AG10803 (cell line): Measurements from ENCODE around the gene UGT1A7.

Experiments used
- DNase-seq: peaks from one replicate; pipeline ENCODE4 v3.0.0; 2010; ENCODE audit warnings: low read depth
- H3K4me3 ChIP-seq: 2 replicates; pipeline ENCODE4 v1.5.1; 2011; ENCODE audit warnings: mild to moderate bottlenecking, low read length, control low read depth
- TF ChIP-seq, protein P1 (sequence below): conservative IDR thresholded peaks from 2 replicates; pipeline ENCODE4 v1.5.1; 2011; ENCODE audit warnings: mild to moderate bottlenecking, low read length, control low read depth, inconsistent platforms

UGT1A7 gene

GRCh38 chr2:233754872-233755611, 73.3 kb downstream of the UGT1A7 start:
- TF ChIP-seq, protein P1, sequence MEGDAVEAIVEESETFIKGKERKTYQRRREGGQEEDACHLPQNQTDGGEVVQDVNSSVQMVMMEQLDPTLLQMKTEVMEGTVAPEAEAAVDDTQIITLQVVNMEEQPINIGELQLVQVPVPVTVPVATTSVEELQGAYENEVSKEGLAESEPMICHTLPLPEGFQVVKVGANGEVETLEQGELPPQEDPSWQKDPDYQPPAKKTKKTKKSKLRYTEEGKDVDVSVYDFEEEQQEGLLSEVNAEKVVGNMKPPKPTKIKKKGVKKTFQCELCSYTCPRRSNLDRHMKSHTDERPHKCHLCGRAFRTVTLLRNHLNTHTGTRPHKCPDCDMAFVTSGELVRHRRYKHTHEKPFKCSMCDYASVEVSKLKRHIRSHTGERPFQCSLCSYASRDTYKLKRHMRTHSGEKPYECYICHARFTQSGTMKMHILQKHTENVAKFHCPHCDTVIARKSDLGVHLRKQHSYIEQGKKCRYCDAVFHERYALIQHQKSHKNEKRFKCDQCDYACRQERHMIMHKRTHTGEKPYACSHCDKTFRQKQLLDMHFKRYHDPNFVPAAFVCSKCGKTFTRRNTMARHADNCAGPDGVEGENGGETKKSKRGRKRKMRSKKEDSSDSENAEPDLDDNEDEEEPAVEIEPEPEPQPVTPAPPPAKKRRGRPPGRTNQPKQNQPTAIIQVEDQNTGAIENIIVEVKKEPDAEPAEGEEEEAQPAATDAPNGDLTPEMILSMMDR = no peak
- H3K4me3 ChIP-seq = no peak overlapping the region
- DNase-seq = no peak

- H3K4me3 ChIP-seq = no peak overlapping the region
- TF ChIP-seq, protein P1 = no peak
- DNase-seq = no peak
Observed at GRCh38 chr2:233756429-233757081, 74.9 kb downstream of the UGT1A7 start.

DNA sequence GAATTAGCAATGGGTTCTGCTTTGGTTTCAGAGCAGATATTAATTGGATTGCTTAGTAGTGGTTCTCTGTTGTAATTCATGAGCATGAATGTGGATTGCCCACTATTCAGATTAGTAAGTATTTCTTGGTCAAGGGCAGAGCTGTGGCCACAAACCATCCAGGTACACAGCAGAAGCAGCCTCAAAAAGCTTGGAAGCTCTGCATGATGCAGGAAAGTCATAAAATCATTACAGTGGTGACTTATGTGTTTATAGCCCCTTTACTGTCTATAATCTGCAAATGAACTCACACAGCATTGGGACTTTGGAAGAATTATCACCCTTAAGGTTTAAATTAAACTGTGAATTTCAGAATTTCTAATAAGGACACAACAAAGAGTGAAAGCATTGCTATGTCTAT, 76.4 kb downstream of the UGT1A7 start:
- DNase-seq = no peak
- no peak overlapping the region for H3K4me3 ChIP-seq
- TF ChIP-seq, protein P1 = no peak

- TF ChIP-seq, protein P1 = no peak
- H3K4me3 ChIP-seq = no peak overlapping the region
- no peak for DNase-seq
Observed at GRCh38 chr2:233758849-233759248, 77.1 kb downstream of the UGT1A7 start.

GRCh38 chr2:233760043-233760442, 78.3 kb downstream of the UGT1A7 start, which contains the start of gene UGT1A1:
UGT1A1 (plus strand) TSS chr2:233760270; CDS start chr2:233760288, 18 bp downstream.
- H3K4me3 ChIP-seq = no peak within 1 kb of the TSS
- TF ChIP-seq, protein P1 = no peak
- no peak for DNase-seq

- TF ChIP-seq, protein P1 = no peak
- H3K4me3 ChIP-seq = no peak overlapping the region
- DNase-seq = no peak
Observed at GRCh38 chr2:233761040-233761769, 79.5 kb downstream of the UGT1A7 start.
